ENCODE results near the gene HPS5. TPM values are rescaled to one million over a fixed set of nuclear protein-coding genes. Genes with fewer than 3 reads are reported as not detected.

HPS5 gene
- total and polyA plus RNA-seq, 2 of the 4 experiments (the other 2 are of a cell fraction), result 7.9 to 28.3 TPM

DNA sequence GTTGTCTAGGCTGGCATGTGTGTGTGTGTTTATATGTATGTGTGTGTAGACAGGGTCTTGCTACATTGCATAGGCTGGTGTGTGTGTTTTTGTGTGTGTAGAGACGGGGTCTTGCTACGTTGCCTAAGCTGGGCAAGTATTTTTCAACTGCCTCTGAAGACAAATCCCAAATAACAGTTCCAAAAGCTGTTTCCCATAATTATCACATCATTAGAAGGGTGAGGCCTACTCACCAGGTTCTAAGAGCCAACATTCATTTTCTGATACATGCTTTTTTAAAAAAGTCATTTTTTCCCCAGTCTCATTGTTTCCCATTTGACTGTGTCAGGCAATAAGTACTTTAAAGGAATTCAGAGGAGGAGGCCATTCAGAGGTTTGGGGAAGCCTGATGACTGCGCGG lies 33.0 kb downstream of the HPS5 start:
- no peaks in the 10 kb centered on the region for H3K79me1 ChIP-seq (ENCODE audit: low read depth in 1 of 2, low read length in 2 of 2)
- H3K9ac ChIP-seq (ENCODE audit: low read depth, low read length), result no peak overlapping the region
- in situ Hi-C loops (cut with MboI; ENCODE audit: low sequenced_read_pairs) (no loop called here), intact Hi-C loops (cut with micrococcal nuclease) (no loop called here), dilution Hi-C loops (cut with HindIII; ENCODE audit: low sequenced_read_pairs, unreplicated experiment) (no loop called here)
- no peak overlapping the region for H2AFZ ChIP-seq (replicated peaks; ENCODE audit: low read length, poor library complexity)
- TF ChIP-seq MXI1 (IDR thresholded peaks at IDR 0.05; ENCODE audit: borderline replicate concordance, low read depth, low read length) (no peak), NFE2L2 (IDR thresholded peaks at IDR 0.05; ENCODE audit: low read depth, low read length) (no peak), RAD21 (IDR thresholded peaks at IDR 0.05; ENCODE audit: low read length) (no peak), RFX5 (IDR thresholded peaks at IDR 0.05; ENCODE audit: low read depth, low read length) (no peak), BHLHE40 (IDR thresholded peaks at IDR 0.05; ENCODE audit: low read depth, low read length) (no peak), MAZ (IDR thresholded peaks at IDR 0.05; ENCODE audit: borderline replicate concordance, low read depth, low read length) (no peak), FOS (IDR thresholded peaks at IDR 0.05; ENCODE audit: low read depth, low read length) (no peak), CEBPB (IDR thresholded peaks at IDR 0.05; ENCODE audit: low read depth, low read length) (no peak), POLR2A (IDR thresholded peaks at IDR 0.05; ENCODE audit: low read depth, low read length) (no peak), MAFK (IDR thresholded peaks at IDR 0.05; ENCODE audit: low read depth, low read length) (no peak), RCOR1 (IDR thresholded peaks at IDR 0.05; ENCODE audit: insufficient replicate concordance, low read length) (no peak), SMC3 (IDR thresholded peaks at IDR 0.05; ENCODE audit: low read depth, low read length) (no peak)
- TF ChIP-seq, protein P1, sequence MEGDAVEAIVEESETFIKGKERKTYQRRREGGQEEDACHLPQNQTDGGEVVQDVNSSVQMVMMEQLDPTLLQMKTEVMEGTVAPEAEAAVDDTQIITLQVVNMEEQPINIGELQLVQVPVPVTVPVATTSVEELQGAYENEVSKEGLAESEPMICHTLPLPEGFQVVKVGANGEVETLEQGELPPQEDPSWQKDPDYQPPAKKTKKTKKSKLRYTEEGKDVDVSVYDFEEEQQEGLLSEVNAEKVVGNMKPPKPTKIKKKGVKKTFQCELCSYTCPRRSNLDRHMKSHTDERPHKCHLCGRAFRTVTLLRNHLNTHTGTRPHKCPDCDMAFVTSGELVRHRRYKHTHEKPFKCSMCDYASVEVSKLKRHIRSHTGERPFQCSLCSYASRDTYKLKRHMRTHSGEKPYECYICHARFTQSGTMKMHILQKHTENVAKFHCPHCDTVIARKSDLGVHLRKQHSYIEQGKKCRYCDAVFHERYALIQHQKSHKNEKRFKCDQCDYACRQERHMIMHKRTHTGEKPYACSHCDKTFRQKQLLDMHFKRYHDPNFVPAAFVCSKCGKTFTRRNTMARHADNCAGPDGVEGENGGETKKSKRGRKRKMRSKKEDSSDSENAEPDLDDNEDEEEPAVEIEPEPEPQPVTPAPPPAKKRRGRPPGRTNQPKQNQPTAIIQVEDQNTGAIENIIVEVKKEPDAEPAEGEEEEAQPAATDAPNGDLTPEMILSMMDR (conservative IDR thresholded peaks at IDR 0.05; ENCODE audit: low read depth, low read length), result no peak
- TF ChIP-seq, protein P2, sequence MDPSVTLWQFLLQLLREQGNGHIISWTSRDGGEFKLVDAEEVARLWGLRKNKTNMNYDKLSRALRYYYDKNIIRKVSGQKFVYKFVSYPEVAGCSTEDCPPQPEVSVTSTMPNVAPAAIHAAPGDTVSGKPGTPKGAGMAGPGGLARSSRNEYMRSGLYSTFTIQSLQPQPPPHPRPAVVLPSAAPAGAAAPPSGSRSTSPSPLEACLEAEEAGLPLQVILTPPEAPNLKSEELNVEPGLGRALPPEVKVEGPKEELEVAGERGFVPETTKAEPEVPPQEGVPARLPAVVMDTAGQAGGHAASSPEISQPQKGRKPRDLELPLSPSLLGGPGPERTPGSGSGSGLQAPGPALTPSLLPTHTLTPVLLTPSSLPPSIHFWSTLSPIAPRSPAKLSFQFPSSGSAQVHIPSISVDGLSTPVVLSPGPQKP (IDR thresholded peaks at IDR 0.05; ENCODE audit: borderline replicate concordance, low read depth, low read length), result no peak
- TF ChIP-seq, protein P3, sequence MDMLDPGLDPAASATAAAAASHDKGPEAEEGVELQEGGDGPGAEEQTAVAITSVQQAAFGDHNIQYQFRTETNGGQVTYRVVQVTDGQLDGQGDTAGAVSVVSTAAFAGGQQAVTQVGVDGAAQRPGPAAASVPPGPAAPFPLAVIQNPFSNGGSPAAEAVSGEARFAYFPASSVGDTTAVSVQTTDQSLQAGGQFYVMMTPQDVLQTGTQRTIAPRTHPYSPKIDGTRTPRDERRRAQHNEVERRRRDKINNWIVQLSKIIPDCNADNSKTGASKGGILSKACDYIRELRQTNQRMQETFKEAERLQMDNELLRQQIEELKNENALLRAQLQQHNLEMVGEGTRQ (IDR thresholded peaks at IDR 0.05; ENCODE audit: low read depth, low read length), result no peak
- H3K18ac ChIP-seq (ENCODE audit: low read depth, low read length), result no peak overlapping the region
- H3K9me3 ChIP-seq (ENCODE audit: control insufficient read depth, insufficient read depth, low read length), result no peaks in the 10 kb centered on the region
- ChIA-PET CTCF (no interaction called here), POLR2A (ENCODE audit: unreplicated experiment) (interaction anchor here (0.6 kb wide), 1 partner anchor 31 kb away, joined by 3 read pairs; no protein-coding TSS in a partner anchor)
- peaks cover 23% of the 10 kb centered on the region for H3K36me3 ChIP-seq (ENCODE audit: control insufficient read depth, insufficient read depth, low read length)
- WGBS, 2 experiments (ENCODE audit: extremely low coverage in 2 of 2, insufficient read length in 1 of 2), result no CpG with 5 or more reads among the region's 4 CpGs
- H2AK5ac ChIP-seq (ENCODE audit: low read depth, low read length), result no peak overlapping the region
- no peak overlapping the region for H2BK120ac ChIP-seq (ENCODE audit: low read depth, low read length)
- no TSS peak for BruUV-seq (replicated peaks)
- H2BK15ac ChIP-seq (ENCODE audit: low read depth, low read length), result no peak overlapping the region
- no peak overlapping the region for H3K23ac ChIP-seq (ENCODE audit: low read depth, low read length)
- H2BK20ac ChIP-seq (ENCODE audit: low read depth, low read length), result no peak overlapping the region
- no peaks in the 10 kb centered on the region for H3K27me3 ChIP-seq (ENCODE audit: control insufficient read depth, insufficient read depth, low read length)
- no peak for DNase-seq
- no peak overlapping the region for H3K4me2 ChIP-seq (ENCODE audit: low read depth, low read length)
- no peak overlapping the region for H4K8ac ChIP-seq (ENCODE audit: low read depth in 2 of 2, low read length in 2 of 2)
- no peaks in the 10 kb centered on the region for H4K20me1 ChIP-seq (ENCODE audit: insufficient read depth, low read length)
- peaks cover 7% of the 10 kb centered on the region for H3K9me1 ChIP-seq (ENCODE audit: insufficient read depth, low read length)
- H3K4me1 ChIP-seq (ENCODE audit: control insufficient read depth, insufficient read depth, low read length), result no peaks in the 10 kb centered on the region
- no peak overlapping the region for H3K4me3 ChIP-seq (ENCODE audit: insufficient read depth, low read depth, low read length)
- no peak overlapping the region for H4K91ac ChIP-seq (ENCODE audit: insufficient read depth, low read depth, low read length)
- no peak overlapping the region for H3K14ac ChIP-seq (replicated peaks; ENCODE audit: low read depth, low read length)
- H2AK9ac ChIP-seq (replicated peaks; ENCODE audit: low read depth, low read length, poor library complexity), result no peak overlapping the region
- no peak overlapping the region for H4K5ac ChIP-seq (ENCODE audit: low read depth, low read length)
- no peak overlapping the region for H3K4ac ChIP-seq (ENCODE audit: low read depth, low read length)
- no peak overlapping the region for H2BK5ac ChIP-seq (ENCODE audit: low read depth, low read length, poor library complexity, severe bottlenecking)
- no peak overlapping the region for H3K56ac ChIP-seq (ENCODE audit: extremely low read depth, insufficient read depth, low read length)
- no peak for ATAC-seq (ENCODE audit: low read depth)
- H3K27ac ChIP-seq (ENCODE audit: insufficient read depth, low read length), result no peak overlapping the region
